ENCODE measurements around the gene DAPK2.

Gene DAPK2

GRCh38 chr15:63948971-63949370 lies 97.3 kb downstream of the DAPK2 start:
- H2BK120ac ChIP-seq (ENCODE audit: low read depth, low read length), result no peak overlapping the region
- no peak for DNase-seq
- H4K8ac ChIP-seq (ENCODE audit: low read depth, low read length), result no peak overlapping the region
- no peak overlapping the region for H2AK5ac ChIP-seq (ENCODE audit: low read length)
- no peak overlapping the region for H2BK15ac ChIP-seq (replicated peaks; ENCODE audit: low read depth)
- H2BK5ac ChIP-seq (ENCODE audit: low read length), result no peak overlapping the region
- H3K27ac ChIP-seq (ENCODE audit: low read depth, low read length), result no peak overlapping the region
- H3K18ac ChIP-seq (ENCODE audit: low read length), result no peak overlapping the region
- H3K4me3 ChIP-seq (ENCODE audit: low read length), result no peak overlapping the region
- H3K4ac ChIP-seq (ENCODE audit: low read depth, low read length), result no peak overlapping the region
- no peaks in the 10 kb centered on the region for H3K36me3 ChIP-seq (ENCODE audit: control insufficient read depth, insufficient read depth, low read length)
- H3K79me1 ChIP-seq (ENCODE audit: low read length), result no peaks in the 10 kb centered on the region
- H3K9ac ChIP-seq (ENCODE audit: low read length), result no peak overlapping the region
- H3K4me1 ChIP-seq (ENCODE audit: control insufficient read depth, low read depth, low read length), result no peaks in the 10 kb centered on the region
- no peaks in the 10 kb centered on the region for H3K79me2 ChIP-seq (ENCODE audit: control insufficient read depth, insufficient read depth, low read length)
- H3K23ac ChIP-seq (ENCODE audit: low read length), result no peak overlapping the region
- no CpG with 5 or more reads among the region's 2 CpGs for WGBS (ENCODE audit: extremely low coverage, insufficient coverage, low lambda C conversion rate)
- H4K5ac ChIP-seq (ENCODE audit: low read length), result no peak overlapping the region
- H3K27me3 ChIP-seq (ENCODE audit: insufficient read depth, low read length, poor library complexity), result no peaks in the 10 kb centered on the region
- H3K56ac ChIP-seq (ENCODE audit: low read length), result no peak overlapping the region
- H3K4me2 ChIP-seq (ENCODE audit: low read length), result no peak overlapping the region

- Histone ChIP-seq H3K27me3 (ENCODE audit: insufficient read depth, low read length, poor library complexity) (no peaks in the 10 kb centered on the region), H2BK15ac (replicated peaks; ENCODE audit: low read depth) (no peak overlapping the region), H3K18ac (ENCODE audit: low read length) (no peak overlapping the region), H3K4ac (ENCODE audit: low read depth, low read length) (no peak overlapping the region), H3K27ac (ENCODE audit: low read depth, low read length) (no peak overlapping the region), H3K79me2 (ENCODE audit: control insufficient read depth, insufficient read depth, low read length) (no peaks in the 10 kb centered on the region), H4K5ac (ENCODE audit: low read length) (no peak overlapping the region), H3K4me1 (ENCODE audit: control insufficient read depth, low read depth, low read length) (no peaks in the 10 kb centered on the region), H2AK5ac (ENCODE audit: low read length) (no peak overlapping the region), H3K79me1 (ENCODE audit: low read length) (no peaks in the 10 kb centered on the region), H3K9ac (ENCODE audit: low read length) (no peak overlapping the region), H2BK5ac (ENCODE audit: low read length) (no peak overlapping the region), H3K36me3 (ENCODE audit: control insufficient read depth, insufficient read depth, low read length) (no peaks in the 10 kb centered on the region), H3K23ac (ENCODE audit: low read length) (no peak overlapping the region), H2BK120ac (ENCODE audit: low read depth, low read length) (no peak overlapping the region), H3K4me3 (ENCODE audit: low read length) (no peak overlapping the region), H3K4me2 (ENCODE audit: low read length) (no peak overlapping the region), H3K56ac (ENCODE audit: low read length) (no peak overlapping the region), H4K8ac (ENCODE audit: low read depth, low read length) (no peak overlapping the region)
- DNase-seq, result no peak
- WGBS (ENCODE audit: extremely low coverage, insufficient coverage, low lambda C conversion rate), result no CpG with 5 or more reads among the region's 5 CpGs
Measured at GRCh38 chr15:63948436-63948835, 97.8 kb downstream of the DAPK2 start.

GRCh38 chr15:63947228-63947627 lies 99.1 kb downstream of the DAPK2 start:
- Histone ChIP-seq H3K4ac (ENCODE audit: low read depth, low read length) (no peak overlapping the region), H3K4me1 (ENCODE audit: control insufficient read depth, low read depth, low read length) (no peaks in the 10 kb centered on the region), H3K56ac (ENCODE audit: low read length) (no peak overlapping the region), H4K5ac (ENCODE audit: low read length) (no peak overlapping the region), H2BK120ac (ENCODE audit: low read depth, low read length) (no peak overlapping the region), H3K27me3 (ENCODE audit: insufficient read depth, low read length, poor library complexity) (no peaks in the 10 kb centered on the region), H3K79me1 (ENCODE audit: low read length) (no peaks in the 10 kb centered on the region), H3K4me3 (ENCODE audit: low read length) (no peak overlapping the region), H3K36me3 (ENCODE audit: control insufficient read depth, insufficient read depth, low read length) (no peaks in the 10 kb centered on the region), H3K27ac (ENCODE audit: low read depth, low read length) (no peak overlapping the region), H3K23ac (ENCODE audit: low read length) (no peak overlapping the region), H3K79me2 (ENCODE audit: control insufficient read depth, insufficient read depth, low read length) (no peaks in the 10 kb centered on the region), H2BK15ac (replicated peaks; ENCODE audit: low read depth) (no peak overlapping the region), H2BK5ac (ENCODE audit: low read length) (no peak overlapping the region), H3K9ac (ENCODE audit: low read length) (no peak overlapping the region), H2AK5ac (ENCODE audit: low read length) (no peak overlapping the region), H4K8ac (ENCODE audit: low read depth, low read length) (no peak overlapping the region), H3K4me2 (ENCODE audit: low read length) (no peak overlapping the region), H3K18ac (ENCODE audit: low read length) (no peak overlapping the region)
- WGBS (ENCODE audit: extremely low coverage, insufficient coverage, low lambda C conversion rate), result no CpG with 5 or more reads among the region's 4 CpGs
- DNase-seq, result no peak

- H4K5ac ChIP-seq (ENCODE audit: low read length), result no peak overlapping the region
- WGBS (ENCODE audit: extremely low coverage, insufficient coverage, low lambda C conversion rate), result no CpG with 5 or more reads among the region's 4 CpGs
- no peak for DNase-seq
Measured at GRCh38 chr15:63946524-63947065, 99.7 kb downstream of the DAPK2 start.

GRCh38 chr15:63945838-63946298 lies 100.4 kb downstream of the DAPK2 start:
- H3K23ac ChIP-seq (ENCODE audit: low read length), result no peak overlapping the region
- DNase-seq, result peak; percentile 7
- no peak overlapping the region for H4K5ac ChIP-seq (ENCODE audit: low read length)
- H3K27ac ChIP-seq (ENCODE audit: low read depth, low read length), result no peak overlapping the region
- no peak overlapping the region for H3K4me3 ChIP-seq (ENCODE audit: low read length)
- H2BK15ac ChIP-seq (replicated peaks; ENCODE audit: low read depth), result no peak overlapping the region
- H3K9ac ChIP-seq (ENCODE audit: low read length), result no peak overlapping the region
- no peak overlapping the region for H4K8ac ChIP-seq (ENCODE audit: low read depth, low read length)
- no peaks in the 10 kb centered on the region for H3K4me1 ChIP-seq (ENCODE audit: control insufficient read depth, low read depth, low read length)
- no peak overlapping the region for H3K18ac ChIP-seq (ENCODE audit: low read length)
- H2BK120ac ChIP-seq (ENCODE audit: low read depth, low read length), result no peak overlapping the region
- H3K4me2 ChIP-seq (ENCODE audit: low read length), result no peak overlapping the region
- no peak overlapping the region for H2AK5ac ChIP-seq (ENCODE audit: low read length)
- H3K79me2 ChIP-seq (ENCODE audit: control insufficient read depth, insufficient read depth, low read length), result no peaks in the 10 kb centered on the region
- no peak overlapping the region for H3K4ac ChIP-seq (ENCODE audit: low read depth, low read length)
- no peaks in the 10 kb centered on the region for H3K27me3 ChIP-seq (ENCODE audit: insufficient read depth, low read length, poor library complexity)
- no peaks in the 10 kb centered on the region for H3K79me1 ChIP-seq (ENCODE audit: low read length)
- WGBS (ENCODE audit: extremely low coverage, insufficient coverage, low lambda C conversion rate), result no CpG with 5 or more reads among the region's 9 CpGs
- no peaks in the 10 kb centered on the region for H3K36me3 ChIP-seq (ENCODE audit: control insufficient read depth, insufficient read depth, low read length)
- H2BK5ac ChIP-seq (ENCODE audit: low read length), result no peak overlapping the region
- H3K56ac ChIP-seq (ENCODE audit: low read length), result no peak overlapping the region

More at GRCh38 chr15:63946524-63947065, 99.7 kb downstream of the DAPK2 start:
- Histone ChIP-seq H3K23ac (ENCODE audit: low read length) (no peak overlapping the region), H3K27ac (ENCODE audit: low read depth, low read length) (no peak overlapping the region), H2BK15ac (replicated peaks; ENCODE audit: low read depth) (no peak overlapping the region), H2BK5ac (ENCODE audit: low read length) (no peak overlapping the region), H3K56ac (ENCODE audit: low read length) (no peak overlapping the region), H3K4me2 (ENCODE audit: low read length) (no peak overlapping the region), H4K8ac (ENCODE audit: low read depth, low read length) (no peak overlapping the region), H3K79me1 (ENCODE audit: low read length) (no peaks in the 10 kb centered on the region), H2BK120ac (ENCODE audit: low read depth, low read length) (no peak overlapping the region), H3K36me3 (ENCODE audit: control insufficient read depth, insufficient read depth, low read length) (no peaks in the 10 kb centered on the region), H3K4ac (ENCODE audit: low read depth, low read length) (no peak overlapping the region), H3K4me3 (ENCODE audit: low read length) (no peak overlapping the region), H3K27me3 (ENCODE audit: insufficient read depth, low read length, poor library complexity) (no peaks in the 10 kb centered on the region), H2AK5ac (ENCODE audit: low read length) (no peak overlapping the region), H3K79me2 (ENCODE audit: control insufficient read depth, insufficient read depth, low read length) (no peaks in the 10 kb centered on the region), H3K4me1 (ENCODE audit: control insufficient read depth, low read depth, low read length) (no peaks in the 10 kb centered on the region), H3K18ac (ENCODE audit: low read length) (no peak overlapping the region), H3K9ac (ENCODE audit: low read length) (no peak overlapping the region)
